ENCODE data around the gene TPCN1. TPM values are rescaled to one million over a fixed set of nuclear protein-coding genes. Genes with fewer than 3 reads are reported as not detected.

The TPCN1 gene
- total and polyA plus RNA-seq, 2 of the 8 experiments (the other 6 are each of a cell fraction or from before 2014, with no cell fraction given), result 14.9 to 21.4 TPM

- no peak overlapping the region for H2BK120ac ChIP-seq (replicated peaks; ENCODE audit: low read depth, low read length)
- H3K4me1 ChIP-seq (replicated peaks in 1 of 4; ENCODE audit: control insufficient read depth in 3 of 4, insufficient read depth in 4 of 4, low read length in 3 of 4), result peaks cover 2 to 13% (median 4%) of the 10 kb centered on the region in 4 experiments; a peak in 6 of 7 replicates
- no peaks in the 10 kb centered on the region for H4K20me1 ChIP-seq (replicated peaks in 1 of 2; ENCODE audit: control insufficient read depth in 1 of 2, insufficient read depth in 2 of 2, low read length in 2 of 2)
- no peak overlapping the region for H4K91ac ChIP-seq (replicated peaks; ENCODE audit: insufficient read length, low read length)
- CTCF ChIA-PET (ENCODE audit: partially characterized antibody), result interaction anchor here (1.1 to 2.1 kb wide), 2 partner anchors 13 to 120 kb away, joined by 3 to 7 read pairs; no protein-coding TSS in a partner anchor
- no peak overlapping the region for H2AFZ ChIP-seq (ENCODE audit: low read length)
- H3K4ac ChIP-seq (replicated peaks; ENCODE audit: insufficient read length, low read depth, low read length), result no peak overlapping the region
- no peak overlapping the region for H4K5ac ChIP-seq (ENCODE audit: insufficient read length, low read depth, low read length)
- no peak overlapping the region for H2BK20ac ChIP-seq (ENCODE audit: low read length)
- no peaks in the 10 kb centered on the region for H3K36me3 ChIP-seq (ENCODE audit: control insufficient read depth in 2 of 4, insufficient read depth in 4 of 4, low read length in 3 of 4)
- no peak overlapping the region for H3K56ac ChIP-seq (replicated peaks; ENCODE audit: insufficient read length, low read depth, low read length)
- H3K4me3 ChIP-seq (ENCODE audit: extremely low read depth in 1 of 4, insufficient read depth in 2 of 4, low read depth in 3 of 4, low read length in 4 of 4), result no peak overlapping the region
- H4K8ac ChIP-seq (ENCODE audit: extremely low read depth, insufficient read depth, low read length), result no peak overlapping the region
- H2AK5ac ChIP-seq (ENCODE audit: low read depth, low read length), result no peak overlapping the region; the same call in 1 of the 2 replicates
- H3K23ac ChIP-seq (ENCODE audit: insufficient read length), result no peak overlapping the region
- H3K27me3 ChIP-seq (replicated peaks in 1 of 4; ENCODE audit: control insufficient read depth in 3 of 4, extremely low read depth in 1 of 4, insufficient read depth in 3 of 4, low read length in 3 of 4), result no peaks in the 10 kb centered on the region
- POLR2A ChIA-PET (ENCODE audit: partially characterized antibody), result interaction anchor here (4.9 kb wide), 1 partner anchor 18 kb away, joined by 16 read pairs; the partner anchor contains the start of gene TPCN1
- H3K9ac ChIP-seq (replicated peaks in 1 of 4; ENCODE audit: extremely low read depth in 1 of 4, low read depth in 3 of 4, low read length in 3 of 4), result no peak overlapping the region
- no peak overlapping the region for H2BK15ac ChIP-seq (ENCODE audit: low read length)
- TF ChIP-seq JUN (IDR thresholded peaks at IDR 0.05; ENCODE audit: low read depth, low read length) (no peak), HDAC6 (IDR thresholded peaks at IDR 0.05; ENCODE audit: low read depth, low read length) (no peak), SP4 (IDR thresholded peaks at IDR 0.05; ENCODE audit: low read length) (no peak), SP1 (IDR thresholded peaks at IDR 0.05; ENCODE audit: low read depth, low read length) (no peak), ATF2 (IDR thresholded peaks at IDR 0.05; ENCODE audit: low read length) (no peak)
- H3K18ac ChIP-seq (ENCODE audit: extremely low read depth, low read length), result no peak overlapping the region
- no peaks in the 10 kb centered on the region; a peak in 1 of 4 replicates for H3K79me2 ChIP-seq (ENCODE audit: control insufficient read depth in 1 of 2, insufficient read depth in 2 of 2, low read length in 2 of 2)
- H3K14ac ChIP-seq (ENCODE audit: insufficient read length), result no peak overlapping the region
- H3K4me2 ChIP-seq (ENCODE audit: insufficient read depth in 1 of 2, low read depth in 2 of 2, low read length in 2 of 2), result no peak overlapping the region
- H3K79me1 ChIP-seq (ENCODE audit: low read depth, low read length), result no peaks in the 10 kb centered on the region; the same call in 1 of the 2 replicates
- 94% methylated on average over 12 of the region's 12 CpGs; no CpG with 5 or more reads in 1 of the 2 experiments for WGBS, 2 experiments (ENCODE audit: extremely low coverage in 1 of 2, insufficient coverage in 1 of 2, insufficient read length in 1 of 2, insufficient replicate concordance in 2 of 2, low coverage in 1 of 2, low lambda C conversion rate in 2 of 2, missing lambda C conversion rate in 1 of 2)
- no peak overlapping the region for H2BK12ac ChIP-seq (ENCODE audit: low read depth, low read length)
- H3K27ac ChIP-seq (ENCODE audit: low read depth, low read length), result no peak overlapping the region
- H3K23me2 ChIP-seq (ENCODE audit: low read depth, low read length), result no peaks in the 10 kb centered on the region
- H2BK5ac ChIP-seq (ENCODE audit: low read depth, low read length), result no peak overlapping the region
- FAIRE-seq (no peak), DNase-seq (ENCODE audit: low read depth in 1 of 2, low spot score in 2 of 2) (no peak)
- H3K9me3 ChIP-seq (ENCODE audit: insufficient read depth in 2 of 2, low read depth in 1 of 2, low read length in 1 of 2), result no peaks in the 10 kb centered on the region
These were observed 18.6 kb downstream of the TPCN1 start for GRCh38 chr12:113239811-113240331.

All from H1 (cell line).